Endothelial cell of umbilical vein (primary cell): ENCODE data around the gene CMIP. TPM values are rescaled to one million over a fixed set of nuclear protein-coding genes. Genes with fewer than 3 reads are reported as not detected.

ENCODE experiments used
- BruUV-seq: library from RNA; stranded (reverse); fragments of 400-500 nt; replicated peaks from 2 replicates; lab custom pipeline; 2021; lab: Mats Ljungman, UMichigan
- CTCF ChIA-PET: fragments of 300-600, 350-600 bp; sonication (Branson Sonifier 250); formaldehyde crosslinking; loops from one replicate; lab custom pipeline; 2021; ENCODE audit warnings: antibody characterized with exemption, inconsistent platforms; lab: Charles Lee
- POLR2A ChIA-PET: fragments of 300-600, 350-600 bp; sonication (Branson Sonifier 250); formaldehyde crosslinking; loops from one replicate; lab custom pipeline; 2021; ENCODE audit warnings: antibody characterized with exemption, inconsistent platforms; lab: Charles Lee
- DNase-seq: peaks from one replicate; pipeline ENCODE4 v3.0.0-alpha.2; 2011; ENCODE audit warnings: low read depth, low spot score
- FAIRE-seq: peaks from 2 replicates; lab custom pipeline; 2011; peaks lifted over from hg19 to GRCh38; lab: Jason Lieb, UNC
- H2AFZ ChIP-seq: 2 replicates; pipeline ENCODE4 v1.6.0; 2012; ENCODE audit warnings: low read depth, low read length, control low read depth, inconsistent platforms
- H3K27ac ChIP-seq: 2 replicates; pipeline ENCODE4 v1.5.1; 2011; ENCODE audit warnings: low read depth, mild to moderate bottlenecking, control low read depth, low read length, moderate library complexity; ENCODE audit not compliant: insufficient read depth
- H3K27me3 ChIP-seq, 2 experiments: 2 replicates each; pipeline versions ENCODE4 v1.6.0 to v1.6.1; 2011; ENCODE audit warnings: low read length in 2 of 2, mixed read lengths in 1 of 2; ENCODE audit not compliant: control insufficient read depth in 2 of 2, insufficient read depth in 2 of 2
- H3K36me3 ChIP-seq, 2 experiments: 2 replicates in 1 of 2; 3 replicates in 1 of 2; pipeline ENCODE4 v1.5.1; 2011; ENCODE audit warnings: low read length in 2 of 2, mild to moderate bottlenecking in 1 of 2, moderate library complexity in 1 of 2; ENCODE audit not compliant: control insufficient read depth in 2 of 2, insufficient read depth in 2 of 2; ENCODE audit errors: extremely low read depth in 1 of 2
- H3K4me1 ChIP-seq: 3 replicates; pipeline ENCODE4 v1.5.1; 2011; ENCODE audit warnings: mild to moderate bottlenecking, low read length; ENCODE audit not compliant: control insufficient read depth, insufficient read depth; ENCODE audit errors: extremely low read depth
- H3K4me2 ChIP-seq: 2 replicates; pipeline ENCODE4 v1.6.1; 2011; ENCODE audit warnings: low read length, control low read depth, mixed read lengths; ENCODE audit not compliant: insufficient read depth
- H3K4me3 ChIP-seq, 3 experiments: fragments of 200-600 bp in 1 of 3; sonication (generic), shearing (Covaris generic) in 1 of 3; replicated peaks in 1 of 3; 2 replicates each; pipeline ENCODE4 v1.5.1; 2011 to 2016; ENCODE audit warnings: control low read depth in 3 of 3, low read length in 3 of 3, mild to moderate bottlenecking in 2 of 3, inconsistent platforms in 1 of 3, low read depth in 1 of 3, moderate library complexity in 1 of 3; ENCODE audit not compliant: insufficient read depth in 1 of 3
- H3K79me2 ChIP-seq: 2 replicates; pipeline ENCODE4 v1.6.0; 2012; ENCODE audit warnings: low read length, inconsistent platforms; ENCODE audit not compliant: control insufficient read depth, insufficient read depth
- H3K9ac ChIP-seq: replicated peaks from 2 replicates; pipeline ENCODE3; 2011; ENCODE audit warnings: low read length, control low read depth; ENCODE audit not compliant: insufficient read depth; ENCODE audit errors: extremely low read depth
- H3K9me1 ChIP-seq: replicated peaks from 3 replicates; pipeline ENCODE4 v1.6.0; 2011; ENCODE audit warnings: mild to moderate bottlenecking, low read length; ENCODE audit not compliant: control insufficient read depth, insufficient read depth; ENCODE audit errors: extremely low read depth
- H3K9me3 ChIP-seq: replicated peaks from 2 replicates; pipeline ENCODE4 v1.5.1; 2012; ENCODE audit warnings: low read length, inconsistent platforms; ENCODE audit not compliant: control insufficient read depth, insufficient read depth
- H4K20me1 ChIP-seq: replicated peaks from 2 replicates; pipeline ENCODE3; 2011; ENCODE audit warnings: mild to moderate bottlenecking, low read length; ENCODE audit not compliant: control insufficient read depth, insufficient read depth; ENCODE audit errors: extremely low read depth
- EZH2 ChIP-seq: IDR thresholded peaks from 2 replicates; pipeline ENCODE4 v1.6.1; 2012; ENCODE audit warnings: borderline replicate concordance, low read depth, mild to moderate bottlenecking, moderate library complexity, low read length, inconsistent platforms; ENCODE audit not compliant: severe bottlenecking
- FOS ChIP-seq: IDR thresholded peaks from 2 replicates; pipeline ENCODE4 v1.6.1; 2011; ENCODE audit warnings: mild to moderate bottlenecking, low read length, moderate library complexity, borderline replicate concordance; ENCODE audit not compliant: insufficient read depth
- GATA2 ChIP-seq: IDR thresholded peaks from 2 replicates; pipeline ENCODE4 v1.7.0; 2011; ENCODE audit warnings: low read depth, mild to moderate bottlenecking, moderate library complexity, mixed read lengths, low read length; ENCODE audit not compliant: insufficient read length, insufficient read depth
- JUN ChIP-seq: IDR thresholded peaks from 2 replicates; pipeline ENCODE4 v1.6.1; 2011; ENCODE audit warnings: borderline replicate concordance, low read depth; ENCODE audit not compliant: insufficient read length, insufficient read depth
- MYC ChIP-seq: IDR thresholded peaks from one replicate; pipeline ENCODE4 v1.6.1; 2011; ENCODE audit warnings: mild to moderate bottlenecking, low read depth, low read length
- POLR2A ChIP-seq: IDR thresholded peaks from 2 replicates; pipeline ENCODE4 v1.6.1; 2012; ENCODE audit warnings: low read depth, mild to moderate bottlenecking, control low read depth, low read length
- POLR2AphosphoS5 ChIP-seq: IDR thresholded peaks from 2 replicates; pipeline ENCODE4 v1.6.1; 2012; ENCODE audit warnings: low read depth, mild to moderate bottlenecking, control low read depth, low read length, moderate library complexity; ENCODE audit not compliant: insufficient read depth
- dilution Hi-C: fragments of 300-500 bp; cut with MboI; formaldehyde crosslinking; loops from one replicate; pipeline ENCODE4 v1.15.0; 2019; ENCODE audit warnings: low sequenced_read_pairs; ENCODE audit not compliant: extremely low pct_ligation_motif_present
- intact Hi-C: fragments of 100-400 bp; cut with micrococcal nuclease; formaldehyde crosslinking; loops from one replicate; pipeline ENCODE4 v1.10.0; 2022
- polyA plus RNA-seq, 4 experiments: library from polyadenylated mRNA; depleted of rRNA in 3 of 4; stranded (reverse) in 3 of 4; unstranded in 1 of 4; fragments of >200 nt; gene quantifications; 2 replicates each; pipeline versions ENCODE4 v1.2.1 to v1.2.3, GENCODE V29; 2011 to 2012; ENCODE audit warnings: missing spikeins in 1 of 4
- total RNA-seq: library from RNA; stranded (reverse); gene quantifications from 2 replicates; pipeline ENCODE4 v1.2.3, GENCODE V29; 2021
- TF ChIP-seq, protein P1 (sequence below), 2 donors: IDR thresholded peaks; 1 replicate in 1 of 2; 2 replicates in 1 of 2; pipeline ENCODE4 v1.5.1; 2011; ENCODE audit warnings: low read length in 2 of 2, mild to moderate bottlenecking in 2 of 2, moderate library complexity in 2 of 2, control low read depth in 1 of 2, inconsistent platforms in 1 of 2, low read depth in 1 of 2; ENCODE audit not compliant: insufficient read depth in 1 of 2; ENCODE audit errors: extremely low read depth in 1 of 2
- TF ChIP-seq, protein P2 (sequence below): IDR thresholded peaks from 2 replicates; pipeline ENCODE4 v1.6.1; 2011; ENCODE audit not compliant: insufficient read depth, insufficient read length

CMIP gene
- total and polyA plus RNA-seq, 2 donors (not counting 3 experiments of a cell fraction or from before 2014, with no cell fraction given) = 29.0 to 101 TPM

DNA sequence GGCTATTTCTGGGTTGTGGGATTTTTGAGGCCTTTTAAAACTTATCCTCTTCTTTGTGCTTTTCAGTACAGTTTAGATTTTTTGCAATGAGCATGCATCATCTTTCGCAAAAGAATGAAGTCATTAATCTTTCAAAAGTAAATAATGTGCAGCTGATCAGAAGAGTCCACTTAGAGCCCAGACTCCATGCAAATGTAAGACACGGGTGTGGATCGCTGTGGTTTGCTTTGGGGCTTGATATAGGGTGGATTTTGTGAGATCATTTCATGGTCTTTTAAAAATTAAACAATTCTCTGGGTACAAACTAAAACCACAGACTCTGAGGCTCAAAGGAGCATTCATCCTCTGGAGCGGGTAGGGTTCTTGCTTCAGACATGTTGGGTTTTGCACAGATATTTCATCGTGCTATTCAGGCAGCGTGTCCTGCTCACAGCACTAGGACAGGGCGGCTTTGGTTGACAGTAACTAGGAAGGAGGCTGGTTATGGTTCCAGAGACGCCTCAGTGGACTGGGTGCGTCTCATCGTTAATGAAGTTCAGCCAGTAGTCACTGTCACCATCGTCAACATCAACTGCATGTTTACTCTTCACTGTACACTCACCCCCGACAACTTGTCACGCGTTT lies 205.1 kb downstream of the CMIP start:
- H3K9me3 ChIP-seq = no peaks in the 10 kb centered on the region
- no peak overlapping the region for H3K9ac ChIP-seq
- peaks cover 5% of the 10 kb centered on the region for H3K4me1 ChIP-seq
- no peak for DNase-seq
- H3K79me2 ChIP-seq = peaks cover 2% of the 10 kb centered on the region
- H3K4me3 ChIP-seq = no peak overlapping the region
- H4K20me1 ChIP-seq = no peaks in the 10 kb centered on the region
- H3K4me2 ChIP-seq = no peak overlapping the region
- no peaks in the 10 kb centered on the region for H3K9me1 ChIP-seq
- no peak overlapping the region for H3K27ac ChIP-seq
- H3K36me3 ChIP-seq = peaks cover 2 to 26% of the 10 kb centered on the region in 2 experiments
- POLR2A ChIA-PET = no interaction called here
- CTCF ChIA-PET = no interaction called here
- H3K27me3 ChIP-seq = no peaks in the 10 kb centered on the region
- no peak for FAIRE-seq
- intact Hi-C loops = no loop called here
- TF ChIP-seq, protein P1, sequence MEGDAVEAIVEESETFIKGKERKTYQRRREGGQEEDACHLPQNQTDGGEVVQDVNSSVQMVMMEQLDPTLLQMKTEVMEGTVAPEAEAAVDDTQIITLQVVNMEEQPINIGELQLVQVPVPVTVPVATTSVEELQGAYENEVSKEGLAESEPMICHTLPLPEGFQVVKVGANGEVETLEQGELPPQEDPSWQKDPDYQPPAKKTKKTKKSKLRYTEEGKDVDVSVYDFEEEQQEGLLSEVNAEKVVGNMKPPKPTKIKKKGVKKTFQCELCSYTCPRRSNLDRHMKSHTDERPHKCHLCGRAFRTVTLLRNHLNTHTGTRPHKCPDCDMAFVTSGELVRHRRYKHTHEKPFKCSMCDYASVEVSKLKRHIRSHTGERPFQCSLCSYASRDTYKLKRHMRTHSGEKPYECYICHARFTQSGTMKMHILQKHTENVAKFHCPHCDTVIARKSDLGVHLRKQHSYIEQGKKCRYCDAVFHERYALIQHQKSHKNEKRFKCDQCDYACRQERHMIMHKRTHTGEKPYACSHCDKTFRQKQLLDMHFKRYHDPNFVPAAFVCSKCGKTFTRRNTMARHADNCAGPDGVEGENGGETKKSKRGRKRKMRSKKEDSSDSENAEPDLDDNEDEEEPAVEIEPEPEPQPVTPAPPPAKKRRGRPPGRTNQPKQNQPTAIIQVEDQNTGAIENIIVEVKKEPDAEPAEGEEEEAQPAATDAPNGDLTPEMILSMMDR (IDR thresholded peaks at IDR 0.05; ENCODE audit: extremely low read depth in 1 of 2, insufficient read depth in 1 of 2, low read depth in 1 of 2, low read length in 2 of 2) = no peak
- TF ChIP-seq POLR2A (no peak), JUN (no peak), GATA2 (no peak), MYC (no peak), EZH2 (no peak), POLR2AphosphoS5 (no peak), FOS (no peak)
- TF ChIP-seq, protein P2, sequence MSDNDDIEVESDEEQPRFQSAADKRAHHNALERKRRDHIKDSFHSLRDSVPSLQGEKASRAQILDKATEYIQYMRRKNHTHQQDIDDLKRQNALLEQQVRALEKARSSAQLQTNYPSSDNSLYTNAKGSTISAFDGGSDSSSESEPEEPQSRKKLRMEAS = no peak
- BruUV-seq = no TSS peak
- dilution Hi-C loops = no loop called here
- no peak overlapping the region for H2AFZ ChIP-seq
